CD8-positive, alpha-beta memory T cell (primary cell): ENCODE measurements around the gene RDM1. TPM values are rescaled to one million over a fixed set of nuclear protein-coding genes. Genes with fewer than 3 reads are reported as not detected.
A peak's percentile ranks its signal among the peaks of the same experiment; 100 is the strongest.

ENCODE experiments used
- CTCF ChIA-PET: fragments of 350-600 bp; sonication (Branson Sonifier 250); formaldehyde crosslinking; loops from one replicate; lab custom pipeline; 2021; ENCODE audit warnings: antibody characterized with exemption; lab: Charles Lee
- POLR2A ChIA-PET: fragments of 350-600 bp; sonication (Branson Sonifier 250); formaldehyde crosslinking; loops from one replicate; lab custom pipeline; 2021; ENCODE audit warnings: antibody characterized with exemption; lab: Charles Lee
- DNase-seq, 5 donors: peaks; one replicate each; pipeline versions ENCODE4 v3.0.0 to v3.0.0-alpha.2; 2020 to 2022; ENCODE audit warnings: mixed read lengths in 1 of 5
- H3K27ac ChIP-seq: one replicate; pipeline ENCODE4 v1.7.0; 2013; ENCODE audit warnings: low read depth, mild to moderate bottlenecking, low read length, moderate library complexity
- H3K27me3 ChIP-seq: 2 replicates; pipeline ENCODE4 v1.7.0; 2013; ENCODE audit warnings: low read length, mild to moderate bottlenecking; ENCODE audit not compliant: insufficient read depth, poor library complexity, severe bottlenecking
- H3K36me3 ChIP-seq: 2 replicates; pipeline ENCODE4 v1.7.0; 2013; ENCODE audit warnings: mild to moderate bottlenecking, low read length, moderate library complexity; ENCODE audit not compliant: insufficient read depth
- H3K4me1 ChIP-seq: 2 replicates; pipeline ENCODE4 v1.7.0; 2013; ENCODE audit warnings: mild to moderate bottlenecking, low read length, moderate library complexity; ENCODE audit not compliant: insufficient read depth
- H3K4me3 ChIP-seq: 2 replicates; pipeline ENCODE4 v1.7.0; 2013; ENCODE audit warnings: mild to moderate bottlenecking, low read length
- H3K9me3 ChIP-seq: 2 replicates; pipeline ENCODE4 v1.7.0; 2013; ENCODE audit warnings: mild to moderate bottlenecking, low read length
- H3K27ac Mint-ChIP-seq, 8 donors: one replicate each; pipeline ENCODE4 v1.8.0; 2020 to 2021; ENCODE audit warnings: mixed read lengths in 8 of 8, mild to moderate bottlenecking in 6 of 8, inconsistent platforms in 3 of 8, moderate library complexity in 3 of 8
- H3K27me3 Mint-ChIP-seq, 2 donors: one replicate each; pipeline ENCODE4 v1.8.0; 2020 to 2021; ENCODE audit warnings: mixed read lengths in 2 of 2, mild to moderate bottlenecking in 1 of 2, moderate library complexity in 1 of 2
- H3K36me3 Mint-ChIP-seq, 3 donors: one replicate each; pipeline ENCODE4 v1.8.0; 2020 to 2021; ENCODE audit warnings: mixed read lengths in 3 of 3, inconsistent platforms in 1 of 3, mild to moderate bottlenecking in 1 of 3
- H3K4me1 Mint-ChIP-seq, 3 donors: one replicate each; pipeline ENCODE4 v1.8.0; 2020 to 2021; ENCODE audit warnings: mixed read lengths in 3 of 3, inconsistent platforms in 1 of 3, mild to moderate bottlenecking in 1 of 3
- H3K4me3 Mint-ChIP-seq, 7 donors: one replicate each; pipeline ENCODE4 v1.8.0; 2020 to 2021; ENCODE audit warnings: mixed read lengths in 7 of 7, mild to moderate bottlenecking in 6 of 7, moderate library complexity in 4 of 7, inconsistent platforms in 2 of 7
- H3K9me3 Mint-ChIP-seq, 5 donors: one replicate each; pipeline ENCODE4 v1.8.0; 2020 to 2022; ENCODE audit warnings: mixed read lengths in 5 of 5, mild to moderate bottlenecking in 3 of 5, moderate library complexity in 2 of 5, inconsistent platforms in 1 of 5
- polyA plus RNA-seq: library from polyadenylated mRNA; unstranded; fragments of 300-500 nt; fragmentation: Illumina TruSeq; gene quantifications from one replicate; pipeline ENCODE4 v1.2.3, GENCODE V29; 2021
- total RNA-seq, 2 experiments: library from RNA; stranded (reverse); gene quantifications; one replicate each; pipeline ENCODE4 v1.2.3, GENCODE V29; 2021

Gene RDM1
- 1 to 10 TPM; 2.5 to 3.1 TPM for total RNA-seq
- polyA plus RNA-seq: 2.8 TPM

GRCh38 chr17:35930211-35931065 lies at the start of gene RDM1:
Gene RDM1 (minus strand): TSS chr17:35930773. CDS start chr17:35930727, 46 bp downstream.
- ChIA-PET POLR2A (interaction anchor here (0.6 to 2.3 kb wide), 5 partner anchors 9 to 60 kb away, joined by 3 to 10 read pairs (median 6); partner anchors contain the start of gene CCL5), CTCF (interaction anchor here (1.0 to 2.8 kb wide), 5 partner anchors 16 to 59 kb away, joined by 3 to 13 read pairs (median 6); partner anchors contain the start of gene CCL5)
- H3K9me3 Mint-ChIP-seq: no peaks in the 10 kb centered on the region
- Histone ChIP-seq H3K36me3 (no peaks in the 10 kb centered on the region), H3K4me1 (peaks cover 6% of the 10 kb centered on the region), H3K27ac (no peak within 1 kb of the TSS), H3K4me3 (peak within 1 kb of the TSS; percentile 74), H3K27me3 (no peaks in the 10 kb centered on the region), H3K9me3 (no peaks in the 10 kb centered on the region)
- H3K4me3 Mint-ChIP-seq: peak within 1 kb of the TSS; percentile 85 to 93 (median 87)
- H3K27ac Mint-ChIP-seq: peak within 1 kb of the TSS; percentile 34 to 79 (median 66)
- DNase-seq: peak; percentile 67 to 89 (median 73)
- peaks cover 0 to 10% (median 0%) of the 10 kb centered on the region in 3 donors for H3K36me3 Mint-ChIP-seq
- H3K4me1 Mint-ChIP-seq: peaks cover 22 to 35% (median 26%) of the 10 kb centered on the region in 3 donors
- H3K27me3 Mint-ChIP-seq: no peaks in the 10 kb centered on the region

GRCh38 chr17:35978346-35978745 lies 47.8 kb upstream of the RDM1 start:
- Histone ChIP-seq H3K36me3 (no peaks in the 10 kb centered on the region), H3K4me3 (no peak overlapping the region), H3K4me1 (no peaks in the 10 kb centered on the region), H3K27ac (no peak overlapping the region), H3K9me3 (no peaks in the 10 kb centered on the region), H3K27me3 (no peaks in the 10 kb centered on the region)
- Mint-ChIP-seq H3K4me3 (no peak overlapping the region), H3K9me3 (no peaks in the 10 kb centered on the region), H3K4me1 (peaks cover 10 to 21% (median 21%) of the 10 kb centered on the region in 3 donors), H3K36me3 (no peaks in the 10 kb centered on the region), H3K27me3 (no peaks in the 10 kb centered on the region), H3K27ac (no peak overlapping the region)
- DNase-seq: no peak
- CTCF ChIA-PET: interaction anchor here (1.5 to 13.2 kb wide), 3 partner anchors 27 to 505 kb away, joined by 3 to 212 read pairs (median 4); no protein-coding TSS in a partner anchor
- POLR2A ChIA-PET: no interaction called here

GRCh38 chr17:35977509-35977908 lies 46.9 kb upstream of the RDM1 start:
- H3K4me1 Mint-ChIP-seq: peaks cover 10 to 21% (median 16%) of the 10 kb centered on the region in 3 donors
- no peak overlapping the region for H3K4me3 Mint-ChIP-seq
- H3K36me3 Mint-ChIP-seq: no peaks in the 10 kb centered on the region
- peak overlapping the region in 1 of 8 donors; percentile 11 for H3K27ac Mint-ChIP-seq
- CTCF ChIA-PET: interaction anchor here (0.8 to 13.2 kb wide), 3 partner anchors 81 to 505 kb away, joined by 3 to 212 read pairs (median 3); no protein-coding TSS in a partner anchor
- H3K9me3 ChIP-seq: no peaks in the 10 kb centered on the region
- H3K36me3 ChIP-seq: no peaks in the 10 kb centered on the region
- no peaks in the 10 kb centered on the region for H3K27me3 Mint-ChIP-seq
- DNase-seq: no peak
- H3K9me3 Mint-ChIP-seq: no peaks in the 10 kb centered on the region
- POLR2A ChIA-PET: no interaction called here
- no peaks in the 10 kb centered on the region for H3K27me3 ChIP-seq
- no peaks in the 10 kb centered on the region for H3K4me1 ChIP-seq
- no peak overlapping the region for H3K4me3 ChIP-seq
- H3K27ac ChIP-seq: no peak overlapping the region

GRCh38 chr17:35973333-35974260 lies 43.0 kb upstream of the RDM1 start:
- H3K27me3 Mint-ChIP-seq: no peaks in the 10 kb centered on the region
- Histone ChIP-seq H3K9me3 (no peaks in the 10 kb centered on the region), H3K4me3 (no peak overlapping the region), H3K27ac (no peak overlapping the region), H3K4me1 (no peaks in the 10 kb centered on the region), H3K27me3 (no peaks in the 10 kb centered on the region), H3K36me3 (no peaks in the 10 kb centered on the region)
- H3K4me3 Mint-ChIP-seq: no peak overlapping the region
- ChIA-PET POLR2A (no interaction called here), CTCF (interaction anchor here (1.3 to 13.2 kb wide), 2 partner anchors 176 to 509 kb away, joined by 4 to 212 read pairs; no protein-coding TSS in a partner anchor)
- peak overlapping the region in 5 of 8 donors; percentile 2 to 84 (median 38) for H3K27ac Mint-ChIP-seq
- no peaks in the 10 kb centered on the region for H3K9me3 Mint-ChIP-seq
- H3K36me3 Mint-ChIP-seq: no peaks in the 10 kb centered on the region
- peaks cover 12 to 25% (median 17%) of the 10 kb centered on the region in 3 donors for H3K4me1 Mint-ChIP-seq
- DNase-seq: no peak

GRCh38 chr17:35972945-35973332 lies 42.4 kb upstream of the RDM1 start:
- CTCF ChIA-PET: interaction anchor here (1.1 to 13.2 kb wide), 3 partner anchors 16 to 510 kb away, joined by 3 to 212 read pairs (median 4); no protein-coding TSS in a partner anchor
- Mint-ChIP-seq H3K27me3 (no peaks in the 10 kb centered on the region), H3K9me3 (no peaks in the 10 kb centered on the region), H3K4me1 (peaks cover 12 to 25% (median 17%) of the 10 kb centered on the region in 3 donors), H3K4me3 (no peak overlapping the region), H3K27ac (no peak overlapping the region), H3K36me3 (no peaks in the 10 kb centered on the region)
- Histone ChIP-seq H3K9me3 (no peaks in the 10 kb centered on the region), H3K27me3 (no peaks in the 10 kb centered on the region), H3K4me1 (no peaks in the 10 kb centered on the region), H3K36me3 (no peaks in the 10 kb centered on the region), H3K27ac (no peak overlapping the region), H3K4me3 (no peak overlapping the region)
- POLR2A ChIA-PET: no interaction called here
- DNase-seq: no peak

GRCh38 chr17:35972535-35972934 lies 42.0 kb upstream of the RDM1 start:
- ChIA-PET CTCF (interaction anchor here (1.1 to 13.2 kb wide), 3 partner anchors 16 to 510 kb away, joined by 3 to 212 read pairs (median 4); no protein-coding TSS in a partner anchor), POLR2A (no interaction called here)
- H3K27ac Mint-ChIP-seq: no peak overlapping the region
- H3K36me3 Mint-ChIP-seq: no peaks in the 10 kb centered on the region
- Histone ChIP-seq H3K9me3 (no peaks in the 10 kb centered on the region), H3K27ac (no peak overlapping the region), H3K4me1 (no peaks in the 10 kb centered on the region), H3K36me3 (no peaks in the 10 kb centered on the region), H3K4me3 (no peak overlapping the region), H3K27me3 (no peaks in the 10 kb centered on the region)
- no peaks in the 10 kb centered on the region for H3K9me3 Mint-ChIP-seq
- peaks cover 12 to 25% (median 17%) of the 10 kb centered on the region in 3 donors for H3K4me1 Mint-ChIP-seq
- no peak for DNase-seq
- H3K27me3 Mint-ChIP-seq: no peaks in the 10 kb centered on the region
- no peak overlapping the region for H3K4me3 Mint-ChIP-seq

GRCh38 chr17:35972066-35972465 lies 41.5 kb upstream of the RDM1 start:
- no peaks in the 10 kb centered on the region for H3K27me3 Mint-ChIP-seq
- no peaks in the 10 kb centered on the region for H3K9me3 Mint-ChIP-seq
- H3K4me1 Mint-ChIP-seq: peaks cover 12 to 25% (median 17%) of the 10 kb centered on the region in 3 donors
- Histone ChIP-seq H3K4me1 (no peaks in the 10 kb centered on the region), H3K27ac (no peak overlapping the region), H3K4me3 (no peak overlapping the region), H3K36me3 (no peaks in the 10 kb centered on the region), H3K9me3 (no peaks in the 10 kb centered on the region), H3K27me3 (no peaks in the 10 kb centered on the region)
- H3K4me3 Mint-ChIP-seq: no peak overlapping the region
- POLR2A ChIA-PET: no interaction called here
- no peak for DNase-seq
- no peaks in the 10 kb centered on the region for H3K36me3 Mint-ChIP-seq
- CTCF ChIA-PET: interaction anchor here (1.1 to 13.2 kb wide), 4 partner anchors 15 to 511 kb away, joined by 3 to 212 read pairs (median 4); no protein-coding TSS in a partner anchor
- H3K27ac Mint-ChIP-seq: peak overlapping the region in 1 of 8 donors; percentile 22
